Ectodermal cell (in vitro differentiated cells): Measurements from ENCODE around the gene MAMDC4.
A peak's percentile ranks its signal among the peaks of the same experiment; 100 is the strongest.
"Not testable (repeated sequence)": the region's sequence is repeated elsewhere in the genome, so short reads cannot be mapped to it uniquely, and the experiment has no call there.

Experiments
- H3K27ac ChIP-seq: 2 replicates; pipeline ENCODE4 v1.7.0; 2013; ENCODE audit warnings: mild to moderate bottlenecking, low read depth, low read length; ENCODE audit not compliant: insufficient read depth, poor library complexity, severe bottlenecking
- H3K27me3 ChIP-seq: 2 replicates; pipeline ENCODE4 v1.7.0; 2013; ENCODE audit warnings: mild to moderate bottlenecking, low read length; ENCODE audit not compliant: insufficient read depth, control insufficient read depth, poor library complexity, severe bottlenecking
- H3K36me3 ChIP-seq: one replicate; pipeline ENCODE4 v1.7.0; 2013; ENCODE audit warnings: low read length; ENCODE audit not compliant: control insufficient read depth, insufficient read depth
- H3K4me1 ChIP-seq: one replicate; pipeline ENCODE4 v1.7.0; 2013; ENCODE audit warnings: low read length; ENCODE audit not compliant: control insufficient read depth, insufficient read depth
- H3K4me3 ChIP-seq: 2 replicates; pipeline ENCODE4 v1.7.0; 2013; ENCODE audit warnings: low read depth, low read length, control low read depth; ENCODE audit not compliant: insufficient read depth
- H3K9me3 ChIP-seq: 2 replicates; pipeline ENCODE4 v1.7.0; 2013; ENCODE audit warnings: mild to moderate bottlenecking, low read length, moderate library complexity; ENCODE audit not compliant: control insufficient read depth
- WGBS, 2 experiments: methylation state at CpG; one replicate each; pipeline ENCODE4 v1.1.7; 2013; ENCODE audit warnings: missing lambda C conversion rate in 2 of 2; 5-methylcytosine and 5-hydroxymethylcytosine counted together

MAMDC4 gene

GRCh38 chr9:136840140-136840876, 11.8 kb upstream of the MAMDC4 start:
- H3K36me3 ChIP-seq = peaks cover 9% of the 10 kb centered on the region
- WGBS, 2 experiments = 72 to 76% methylated on average over 32 of the region's 32 CpGs
- no peaks in the 10 kb centered on the region for H3K9me3 ChIP-seq
- H3K4me3 ChIP-seq = no peak overlapping the region
- peaks cover 13% of the 10 kb centered on the region for H3K27me3 ChIP-seq
- peaks cover 41% of the 10 kb centered on the region for H3K4me1 ChIP-seq
- H3K27ac ChIP-seq = peak overlapping the region; percentile 50

- H3K9me3 ChIP-seq = no peaks in the 10 kb centered on the region
- peaks cover 41% of the 10 kb centered on the region for H3K4me1 ChIP-seq
- 70 to 71% methylated on average over 28 of the region's 28 CpGs for WGBS, 2 experiments
- no peak overlapping the region for H3K4me3 ChIP-seq
- H3K27ac ChIP-seq = peak overlapping the region; percentile 50
- peaks cover 3% of the 10 kb centered on the region for H3K36me3 ChIP-seq
- H3K27me3 ChIP-seq = peaks cover 20% of the 10 kb centered on the region
These were observed 11.1 kb upstream of the MAMDC4 start for GRCh38 chr9:136840877-136841645.

- H3K9me3 ChIP-seq, H3K36me3 ChIP-seq, H3K4me3 ChIP-seq: not testable (repeated sequence)
- Histone ChIP-seq H3K4me1 (peaks cover 41% of the 10 kb centered on the region), H3K27me3 (peaks cover 26% of the 10 kb centered on the region), H3K27ac (peak overlapping the region; percentile 50)
- 54 to 59% methylated on average over 16 of the region's 16 CpGs for WGBS, 2 experiments
These were observed 10.3 kb upstream of the MAMDC4 start for GRCh38 chr9:136841646-136842379.

- peak within 1 kb of the TSS; percentile 16 for H3K4me3 ChIP-seq
- WGBS, 2 experiments = 6 to 8% methylated on average over 21 to 24 of the region's 27 CpGs
- H3K4me1 ChIP-seq = peaks cover 41% of the 10 kb centered on the region
- peak within 1 kb of the TSS; percentile 50 for H3K27ac ChIP-seq
- H3K9me3 ChIP-seq, H3K36me3 ChIP-seq: not testable (repeated sequence)
- H3K27me3 ChIP-seq = peaks cover 29% of the 10 kb centered on the region
These were observed 9.7 kb upstream of the MAMDC4 start, which contains the start of gene AJM1 for GRCh38 chr9:136842380-136842948. AJM1 (plus strand) TSS chr9:136842478; CDS start chr9:136844415, 1,937 bp downstream.

- Histone ChIP-seq H3K4me1 (peaks cover 41% of the 10 kb centered on the region), H3K27me3 (peaks cover 29% of the 10 kb centered on the region)
- H3K4me3 ChIP-seq, H3K36me3 ChIP-seq, H3K27ac ChIP-seq, H3K9me3 ChIP-seq: not testable (repeated sequence)
- 65 to 77% methylated on average over 21 of the region's 21 CpGs for WGBS, 2 experiments
These were observed 8.9 kb upstream of the MAMDC4 start for GRCh38 chr9:136843159-136843800.

- H3K27ac ChIP-seq = not testable (repeated sequence)
- WGBS, 2 experiments = 69 to 71% methylated on average over 99 of the region's 99 CpGs
These were observed 8.1 kb upstream of the MAMDC4 start for GRCh38 chr9:136843801-136844740.

GRCh38 chr9:136844761-136845464, 7.2 kb upstream of the MAMDC4 start:
- Histone ChIP-seq H3K4me3 (no peak overlapping the region), H3K27ac (no peak overlapping the region), H3K36me3 (no peaks in the 10 kb centered on the region), H3K4me1 (peaks cover 30% of the 10 kb centered on the region), H3K27me3 (peaks cover 29% of the 10 kb centered on the region), H3K9me3 (no peaks in the 10 kb centered on the region)
- 90 to 92% methylated on average over 88 of the region's 88 CpGs for WGBS, 2 experiments

More at GRCh38 chr9:136843801-136844740, 8.1 kb upstream of the MAMDC4 start:
- not testable (repeated sequence) for H3K4me3 ChIP-seq, H3K9me3 ChIP-seq, H3K36me3 ChIP-seq
- Histone ChIP-seq H3K4me1 (peaks cover 39% of the 10 kb centered on the region), H3K27me3 (peaks cover 29% of the 10 kb centered on the region)

- peaks cover under 1% of the 10 kb centered on the region for H3K36me3 ChIP-seq
- H3K27me3 ChIP-seq = peaks cover 29% of the 10 kb centered on the region
- H3K27ac ChIP-seq = no peak overlapping the region
- H3K9me3 ChIP-seq = no peaks in the 10 kb centered on the region
- H3K4me3 ChIP-seq = no peak overlapping the region
- WGBS, 2 experiments = 96% methylated on average over 102 of the region's 102 CpGs
- peaks cover 29% of the 10 kb centered on the region for H3K4me1 ChIP-seq
These were observed 6.5 kb upstream of the MAMDC4 start for GRCh38 chr9:136845465-136846260.
